ENCODE results near the gene ADGRF5.

Gene ADGRF5

GRCh38 chr6:46921731-46922130, at the start of gene ADGRF5:
ADGRF5 (minus strand) TSS chr6:46921938; CDS start chr6:46906762, 15,176 bp downstream.
- no peak for FAIRE-seq
- no peak for DNase-seq (ENCODE audit: low spot score)

GRCh38 chr6:46969206-46969605, 47.5 kb upstream of the ADGRF5 start:
- FAIRE-seq (peak; percentile 85), DNase-seq (ENCODE audit: low spot score) (peak; percentile 22)

- no peak for DNase-seq (ENCODE audit: low spot score)
- FAIRE-seq, result peak; percentile 83
Observed at GRCh38 chr6:46967826-46968349, 46.1 kb upstream of the ADGRF5 start.

GRCh38 chr6:46964716-46965519, 43.2 kb upstream of the ADGRF5 start:
- FAIRE-seq, result no peak
- DNase-seq (ENCODE audit: low spot score), result no peak

- DNase-seq (ENCODE audit: low spot score) (peak; percentile 33), FAIRE-seq (no peak)
Observed at GRCh38 chr6:46963626-46964025, 41.9 kb upstream of the ADGRF5 start.

- FAIRE-seq, result no peak
Observed at GRCh38 chr6:46963039-46963438, 41.3 kb upstream of the ADGRF5 start.

GRCh38 chr6:46961711-46962110, 40.0 kb upstream of the ADGRF5 start:
- FAIRE-seq (no peak), DNase-seq (ENCODE audit: low spot score) (no peak)

More at GRCh38 chr6:46963039-46963438, 41.3 kb upstream of the ADGRF5 start:
- no peak for DNase-seq (ENCODE audit: low spot score)

- DNase-seq (ENCODE audit: low spot score), result no peak
- FAIRE-seq, result no peak
Observed at GRCh38 chr6:46961232-46961631, 39.5 kb upstream of the ADGRF5 start.

- DNase-seq (ENCODE audit: low spot score) (no peak), FAIRE-seq (no peak)
Observed at GRCh38 chr6:46959419-46959818, 37.7 kb upstream of the ADGRF5 start.

GRCh38 chr6:46956409-46956808, 34.7 kb upstream of the ADGRF5 start:
- FAIRE-seq (no peak), DNase-seq (ENCODE audit: low spot score) (no peak)

- FAIRE-seq (no peak), DNase-seq (ENCODE audit: low spot score) (no peak)
Observed at GRCh38 chr6:46954837-46955451, 33.2 kb upstream of the ADGRF5 start.

- no peak for FAIRE-seq
Observed at GRCh38 chr6:46953921-46954320, 32.2 kb upstream of the ADGRF5 start.

GRCh38 chr6:46949632-46950280, 28.0 kb upstream of the ADGRF5 start:
- DNase-seq (ENCODE audit: low spot score) (peak; percentile 24), FAIRE-seq (peak; percentile 70)

More at GRCh38 chr6:46953921-46954320, 32.2 kb upstream of the ADGRF5 start:
- DNase-seq (ENCODE audit: low spot score), result no peak

- DNase-seq (ENCODE audit: low spot score), result no peak
- FAIRE-seq, result no peak
Observed at GRCh38 chr6:46948699-46949098, 27.0 kb upstream of the ADGRF5 start.

GRCh38 chr6:46947497-46947896, 25.8 kb upstream of the ADGRF5 start:
- no peak for FAIRE-seq
- no peak for DNase-seq (ENCODE audit: low spot score)

GRCh38 chr6:46940433-46941226, 18.9 kb upstream of the ADGRF5 start:
- DNase-seq (ENCODE audit: low spot score) (no peak), FAIRE-seq (no peak)

- DNase-seq (ENCODE audit: low spot score), result no peak
- no peak for FAIRE-seq
Observed at GRCh38 chr6:46937642-46938041, 15.9 kb upstream of the ADGRF5 start.

GRCh38 chr6:46935687-46936086, 13.9 kb upstream of the ADGRF5 start:
- no peak for FAIRE-seq
- DNase-seq (ENCODE audit: low spot score), result no peak

- DNase-seq (ENCODE audit: low spot score), result peak; percentile 14
- FAIRE-seq, result no peak
Observed at GRCh38 chr6:46933751-46934150, 12.0 kb upstream of the ADGRF5 start.

- DNase-seq (ENCODE audit: low spot score), result peak; percentile 52
- FAIRE-seq, result peak; percentile 87
Observed at GRCh38 chr6:46932526-46933319, 11.0 kb upstream of the ADGRF5 start.
